Kidney epithelial cell (primary cell): ENCODE measurements around the gene ADAM19. TPM values are rescaled to one million over a fixed set of nuclear protein-coding genes. Genes with fewer than 3 reads are reported as not detected.

Source experiments
- DNase-seq: peaks from one replicate; pipeline ENCODE4 v3.0.0-alpha.2; 2010; ENCODE audit warnings: low read depth
- H3K27me3 ChIP-seq: 2 replicates; pipeline ENCODE4 v1.6.0; 2011; ENCODE audit warnings: low read length; ENCODE audit not compliant: control insufficient read depth, insufficient read depth
- H3K36me3 ChIP-seq: 2 replicates; pipeline ENCODE4 v1.5.1; 2011; ENCODE audit warnings: low read length; ENCODE audit not compliant: control insufficient read depth, insufficient read depth
- H3K4me3 ChIP-seq: 2 replicates; pipeline ENCODE4 v1.5.1; 2011; ENCODE audit warnings: low read depth, mild to moderate bottlenecking, control low read depth, low read length
- total RNA-seq: library from RNA; depleted of rRNA; stranded (reverse); fragments of >200 nt; gene quantifications from 2 replicates; pipeline ENCODE4 v1.2.3, GENCODE V29; 2015
- TF ChIP-seq, protein P1 (sequence below): IDR thresholded peaks from 2 replicates; pipeline ENCODE4 v1.5.1; 2011; ENCODE audit warnings: mild to moderate bottlenecking, moderate library complexity, low read length, control low read depth, inconsistent platforms; ENCODE audit not compliant: insufficient read depth, poor library complexity, severe bottlenecking

Gene ADAM19
- total RNA-seq, 1 donor from 2014 or later: 61.0 TPM

GRCh38 chr5:157607371-157608161 is 32.0 kb upstream of the ADAM19 start:
- Histone ChIP-seq H3K4me3 (no peak overlapping the region), H3K27me3 (no peaks in the 10 kb centered on the region), H3K36me3 (no peaks in the 10 kb centered on the region)
- TF ChIP-seq, protein P1, sequence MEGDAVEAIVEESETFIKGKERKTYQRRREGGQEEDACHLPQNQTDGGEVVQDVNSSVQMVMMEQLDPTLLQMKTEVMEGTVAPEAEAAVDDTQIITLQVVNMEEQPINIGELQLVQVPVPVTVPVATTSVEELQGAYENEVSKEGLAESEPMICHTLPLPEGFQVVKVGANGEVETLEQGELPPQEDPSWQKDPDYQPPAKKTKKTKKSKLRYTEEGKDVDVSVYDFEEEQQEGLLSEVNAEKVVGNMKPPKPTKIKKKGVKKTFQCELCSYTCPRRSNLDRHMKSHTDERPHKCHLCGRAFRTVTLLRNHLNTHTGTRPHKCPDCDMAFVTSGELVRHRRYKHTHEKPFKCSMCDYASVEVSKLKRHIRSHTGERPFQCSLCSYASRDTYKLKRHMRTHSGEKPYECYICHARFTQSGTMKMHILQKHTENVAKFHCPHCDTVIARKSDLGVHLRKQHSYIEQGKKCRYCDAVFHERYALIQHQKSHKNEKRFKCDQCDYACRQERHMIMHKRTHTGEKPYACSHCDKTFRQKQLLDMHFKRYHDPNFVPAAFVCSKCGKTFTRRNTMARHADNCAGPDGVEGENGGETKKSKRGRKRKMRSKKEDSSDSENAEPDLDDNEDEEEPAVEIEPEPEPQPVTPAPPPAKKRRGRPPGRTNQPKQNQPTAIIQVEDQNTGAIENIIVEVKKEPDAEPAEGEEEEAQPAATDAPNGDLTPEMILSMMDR: no peak
- peak; percentile 50 for DNase-seq

GRCh38 chr5:157606046-157606445 is 30.5 kb upstream of the ADAM19 start:
- H3K36me3 ChIP-seq: no peaks in the 10 kb centered on the region
- TF ChIP-seq, protein P1: no peak
- H3K4me3 ChIP-seq: no peak overlapping the region
- H3K27me3 ChIP-seq: no peaks in the 10 kb centered on the region
- no peak for DNase-seq

DNA sequence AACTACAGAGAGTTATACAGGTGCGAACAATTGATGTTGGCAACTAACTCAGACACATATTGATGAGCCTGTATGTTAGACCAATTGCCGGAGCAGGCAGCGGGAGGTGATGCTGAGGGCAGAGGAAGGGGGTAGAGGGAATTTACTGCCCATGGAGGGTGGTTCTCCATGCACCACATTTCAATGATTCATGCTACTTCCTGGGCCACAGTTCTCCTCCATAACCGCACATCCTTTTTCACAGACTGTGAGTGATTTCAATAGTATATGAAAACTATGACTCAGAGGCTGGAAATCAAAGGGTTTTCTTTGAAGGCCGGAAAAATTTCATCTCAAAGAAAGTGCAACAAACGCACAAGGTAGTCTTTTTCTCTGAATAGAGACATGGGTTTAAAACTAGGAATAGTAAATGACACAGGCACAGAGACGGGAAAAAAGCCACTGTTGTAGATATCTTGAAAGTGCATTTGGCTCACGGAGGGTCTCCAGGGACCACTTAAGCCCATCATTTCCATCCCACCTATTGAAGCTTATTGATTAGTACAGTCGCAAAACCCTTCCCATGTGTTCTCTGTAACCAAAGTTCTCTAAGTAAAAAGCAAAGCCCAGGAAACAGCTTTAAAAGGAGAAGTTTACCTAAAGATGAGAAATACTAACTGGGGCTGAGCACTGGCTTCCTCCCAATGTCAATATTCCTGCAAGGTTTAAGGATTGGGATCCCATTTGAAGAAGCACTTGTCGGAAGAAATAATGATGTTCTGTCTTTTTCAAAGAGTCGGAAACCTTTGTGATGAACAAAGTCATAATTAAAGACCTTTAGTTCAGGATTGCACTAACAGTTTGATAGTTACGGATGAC is 28.0 kb upstream of the ADAM19 start:
- no peaks in the 10 kb centered on the region for H3K27me3 ChIP-seq
- H3K36me3 ChIP-seq: no peaks in the 10 kb centered on the region
- peak; percentile 93 for DNase-seq
- H3K4me3 ChIP-seq: no peak overlapping the region
- TF ChIP-seq, protein P1: no peak

- no peak for DNase-seq
- Histone ChIP-seq H3K4me3 (no peak overlapping the region), H3K27me3 (no peaks in the 10 kb centered on the region), H3K36me3 (no peaks in the 10 kb centered on the region)
- TF ChIP-seq, protein P1: no peak
Observed at GRCh38 chr5:157602505-157602904, 26.9 kb upstream of the ADAM19 start.

- TF ChIP-seq, protein P1: no peak
- DNase-seq: no peak
Observed at GRCh38 chr5:157600252-157600651, 24.7 kb upstream of the ADAM19 start.

More at GRCh38 chr5:157600252-157600651, 24.7 kb upstream of the ADAM19 start:
- no peaks in the 10 kb centered on the region for H3K27me3 ChIP-seq
- H3K36me3 ChIP-seq: no peaks in the 10 kb centered on the region
- no peak overlapping the region for H3K4me3 ChIP-seq
